ENCODE measurements around the gene SPIRE1.

DNA sequence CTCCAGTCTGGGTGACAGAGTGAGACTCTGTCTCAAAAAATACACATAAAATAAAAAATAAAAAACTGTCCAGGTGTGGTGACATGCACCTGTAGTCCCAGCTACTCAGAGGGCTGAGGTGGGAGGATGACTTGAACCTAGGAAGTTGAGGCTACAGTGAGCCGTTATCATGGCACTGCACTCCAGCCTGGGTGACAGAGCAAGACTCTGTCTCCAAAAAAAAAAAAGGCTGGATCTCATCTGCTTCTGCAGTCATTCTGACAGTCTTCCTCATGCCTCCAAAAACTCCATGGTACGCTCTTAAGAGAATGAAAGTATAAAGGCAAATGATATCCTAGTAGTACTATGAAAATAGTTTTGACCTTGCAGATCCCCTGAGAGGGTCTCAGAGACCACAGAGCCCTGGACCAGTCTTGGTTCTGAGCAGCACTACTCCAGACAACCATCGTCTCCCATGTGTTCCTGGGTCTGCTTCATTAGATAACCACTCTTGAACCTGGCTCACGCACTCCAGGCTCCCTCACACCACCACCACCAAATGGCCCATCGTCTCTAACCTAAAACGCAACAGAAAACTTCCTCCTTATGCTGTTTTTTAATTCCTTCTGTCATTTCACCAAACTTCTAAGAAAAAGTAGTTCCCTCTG, 26.0 kb downstream of the SPIRE1 start:
- TF ChIP-seq, protein P1, sequence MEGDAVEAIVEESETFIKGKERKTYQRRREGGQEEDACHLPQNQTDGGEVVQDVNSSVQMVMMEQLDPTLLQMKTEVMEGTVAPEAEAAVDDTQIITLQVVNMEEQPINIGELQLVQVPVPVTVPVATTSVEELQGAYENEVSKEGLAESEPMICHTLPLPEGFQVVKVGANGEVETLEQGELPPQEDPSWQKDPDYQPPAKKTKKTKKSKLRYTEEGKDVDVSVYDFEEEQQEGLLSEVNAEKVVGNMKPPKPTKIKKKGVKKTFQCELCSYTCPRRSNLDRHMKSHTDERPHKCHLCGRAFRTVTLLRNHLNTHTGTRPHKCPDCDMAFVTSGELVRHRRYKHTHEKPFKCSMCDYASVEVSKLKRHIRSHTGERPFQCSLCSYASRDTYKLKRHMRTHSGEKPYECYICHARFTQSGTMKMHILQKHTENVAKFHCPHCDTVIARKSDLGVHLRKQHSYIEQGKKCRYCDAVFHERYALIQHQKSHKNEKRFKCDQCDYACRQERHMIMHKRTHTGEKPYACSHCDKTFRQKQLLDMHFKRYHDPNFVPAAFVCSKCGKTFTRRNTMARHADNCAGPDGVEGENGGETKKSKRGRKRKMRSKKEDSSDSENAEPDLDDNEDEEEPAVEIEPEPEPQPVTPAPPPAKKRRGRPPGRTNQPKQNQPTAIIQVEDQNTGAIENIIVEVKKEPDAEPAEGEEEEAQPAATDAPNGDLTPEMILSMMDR (conservative IDR thresholded peaks at IDR 0.05), result no peak
- TF ChIP-seq EZH2 (IDR thresholded peaks at IDR 0.05; ENCODE audit: low read depth), result no peak

Measured in PC-9 (cell line).